Neutrophil (primary cell): ENCODE data around the gene GPR35.
A peak's percentile ranks its signal among the peaks of the same experiment; 100 is the strongest.

Source experiments
- H3K27ac ChIP-seq: fragments of 200-600 bp; sonication (generic); 2 replicates; pipeline ENCODE4 v1.5.1; 2016; ENCODE audit warnings: mild to moderate bottlenecking, moderate library complexity
- H3K27me3 ChIP-seq: fragments of 200-600 bp; sonication (generic); 2 replicates; pipeline ENCODE4 v1.6.0; 2016; ENCODE audit warnings: mild to moderate bottlenecking
- H3K36me3 ChIP-seq: fragments of 200-600 bp; sonication (generic); 2 replicates; pipeline ENCODE4 v1.5.1; 2017
- H3K4me1 ChIP-seq, 2 experiments: fragments of 200-600 bp in 1 of 2; sonication (generic) in 1 of 2; 1 replicate in 1 of 2; 2 replicates in 1 of 2; pipeline versions ENCODE4 v1.5.1 to v1.6.1; 2013 to 2016; ENCODE audit warnings: low read depth in 1 of 2, low read length in 1 of 2, mild to moderate bottlenecking in 1 of 2, moderate library complexity in 1 of 2; ENCODE audit not compliant: control insufficient read depth in 1 of 2, insufficient read depth in 1 of 2
- H3K4me3 ChIP-seq, 2 experiments: fragments of 200-600 bp in 1 of 2; sonication (generic) in 1 of 2; 1 replicate in 1 of 2; 2 replicates in 1 of 2; pipeline ENCODE4 v1.5.1; 2013 to 2016; ENCODE audit warnings: low read depth in 1 of 2, low read length in 1 of 2, mild to moderate bottlenecking in 1 of 2, moderate library complexity in 1 of 2
- H3K9me3 ChIP-seq: fragments of 200-600 bp; sonication (generic); 2 replicates; pipeline ENCODE4 v1.5.1; 2016
- CTCF ChIP-seq: fragments of 200-600 bp; sonication (generic); IDR thresholded peaks from 2 replicates; pipeline ENCODE4 v1.5.1; 2016; ENCODE audit warnings: antibody characterized with exemption

Gene GPR35

GRCh38 chr2:240604939-240605716, 20.2 kb upstream of the GPR35 start:
- Histone ChIP-seq H3K27me3 (no peaks in the 10 kb centered on the region), H3K27ac (no peak overlapping the region), H3K36me3 (peaks cover 16% of the 10 kb centered on the region), H3K9me3 (no peaks in the 10 kb centered on the region), H3K4me3 (no peak overlapping the region), H3K4me1 (no peaks in the 10 kb centered on the region)
- no peak for TF ChIP-seq CTCF

GRCh38 chr2:240605867-240606743, 19.2 kb upstream of the GPR35 start:
- H3K9me3 ChIP-seq: no peaks in the 10 kb centered on the region
- H3K27me3 ChIP-seq: no peaks in the 10 kb centered on the region
- TF ChIP-seq CTCF: no peak
- no peaks in the 10 kb centered on the region for H3K4me1 ChIP-seq
- H3K36me3 ChIP-seq: peaks cover 7% of the 10 kb centered on the region
- H3K4me3 ChIP-seq: no peak overlapping the region
- no peak overlapping the region for H3K27ac ChIP-seq

GRCh38 chr2:240611601-240612210, 13.6 kb upstream of the GPR35 start:
- Histone ChIP-seq H3K9me3 (no peaks in the 10 kb centered on the region), H3K4me1 (peaks cover 17 to 19% of the 10 kb centered on the region in 2 experiments), H3K4me3 (no peak overlapping the region), H3K36me3 (no peaks in the 10 kb centered on the region), H3K27ac (peak overlapping the region; percentile 55), H3K27me3 (no peaks in the 10 kb centered on the region)
- no peak for TF ChIP-seq CTCF

- no peaks in the 10 kb centered on the region for H3K36me3 ChIP-seq
- H3K4me1 ChIP-seq: peaks cover 17 to 19% of the 10 kb centered on the region in 2 experiments
- H3K4me3 ChIP-seq: no peak overlapping the region
- H3K27me3 ChIP-seq: no peaks in the 10 kb centered on the region
- no peaks in the 10 kb centered on the region for H3K9me3 ChIP-seq
- no peak overlapping the region for H3K27ac ChIP-seq
- TF ChIP-seq CTCF: no peak
These were observed 11.5 kb upstream of the GPR35 start for GRCh38 chr2:240613781-240614180.

- Histone ChIP-seq H3K27me3 (no peaks in the 10 kb centered on the region), H3K4me1 (peaks cover 17 to 19% of the 10 kb centered on the region in 2 experiments), H3K27ac (no peak overlapping the region), H3K36me3 (no peaks in the 10 kb centered on the region), H3K4me3 (no peak overlapping the region), H3K9me3 (no peaks in the 10 kb centered on the region)
- no peak for TF ChIP-seq CTCF
These were observed 10.9 kb upstream of the GPR35 start for GRCh38 chr2:240614391-240614790.
